Heart left ventricle (tissue), 13 donors: ENCODE measurements around the gene MAP4K2.

ENCODE experiments used
- CTCF ChIP-seq, 12 donors: fragments of 200-600 bp; sonication (generic) in 4 of 12; IDR thresholded peaks; one replicate each; pipeline versions ENCODE4 v1.5.0 to v1.8.0; 2018 to 2022; ENCODE audit warnings: antibody characterized with exemption in 12 of 12, mild to moderate bottlenecking in 5 of 12
- POLR2A ChIP-seq, 2 donors: fragments of 450-650 bp; IDR thresholded peaks; one replicate each; pipeline ENCODE4 v1.6.1; 2017; ENCODE audit warnings: antibody characterized with exemption in 2 of 2, mild to moderate bottlenecking in 2 of 2, moderate library complexity in 2 of 2
- donor health status: ischemic (EF 13 %, LVEDD 7.1; RV severe dilation, severe dysfunction).
- donor health status: DM: no; HTN: yes; CAD: no.
- donor health status: DM: no; HTN: no; CAD: no.
- donor health status: ischemic (EF 25% LVEDD 6.9; RV normal size, moderate dysfunction).
- donor health status: ischemic (EF 25% LVEDD 5.7; RV mildly dilated, moderate dysfunction).
- donor health status: ischemic (EF 35%, LVEDD 5.7; RV mildly dilated, moderate dysfunction).
- donor health status: nonischemic (EF 11% LVEDD 7.7; RV severe dilation, severe dysfunction).
- donor health status: DM: yes; HTN: yes; CAD: no.
- donor health status: PGD.
- donor health status: ischemic (EF 29% LVEDD 5.4; RV normal size, mild dysfunction).
- donor health status: nonischemic (EF 23%, LVEDD 6.1; RV moderate dilation, normal function).

GRCh38 chr11:64814712-64815187, 11.7 kb upstream of the MAP4K2 start:
- TF ChIP-seq CTCF (IDR thresholded peaks at IDR 0.05) (no peak), POLR2A (IDR thresholded peaks at IDR 0.05) (no peak)
